IPS-18c (cell line): Measurements from ENCODE around the gene SV2B.
"Not testable (repeated sequence)": the region's sequence is repeated elsewhere in the genome, so short reads cannot be mapped to it uniquely, and the experiment has no call there.

Experiments
- H3K4me3 ChIP-seq: 2 replicates; pipeline ENCODE4 v1.7.0; 2013; ENCODE audit warnings: low read depth, mild to moderate bottlenecking, low read length, moderate library complexity; ENCODE audit not compliant: insufficient read depth
- H3K9me3 ChIP-seq: one replicate; pipeline ENCODE4 v1.6.1; 2013; ENCODE audit warnings: mild to moderate bottlenecking, low read length, moderate library complexity; ENCODE audit not compliant: control insufficient read depth, insufficient read depth

The SV2B gene

GRCh38 chr15:91342097-91342496 is 242.0 kb downstream of the SV2B start:
- Histone ChIP-seq H3K4me3 (no peak overlapping the region), H3K9me3 (no peaks in the 10 kb centered on the region)

- H3K4me3 ChIP-seq, H3K9me3 ChIP-seq: not testable (repeated sequence)
These were observed 244.9 kb downstream of the SV2B start for GRCh38 chr15:91344912-91345311.

DNA sequence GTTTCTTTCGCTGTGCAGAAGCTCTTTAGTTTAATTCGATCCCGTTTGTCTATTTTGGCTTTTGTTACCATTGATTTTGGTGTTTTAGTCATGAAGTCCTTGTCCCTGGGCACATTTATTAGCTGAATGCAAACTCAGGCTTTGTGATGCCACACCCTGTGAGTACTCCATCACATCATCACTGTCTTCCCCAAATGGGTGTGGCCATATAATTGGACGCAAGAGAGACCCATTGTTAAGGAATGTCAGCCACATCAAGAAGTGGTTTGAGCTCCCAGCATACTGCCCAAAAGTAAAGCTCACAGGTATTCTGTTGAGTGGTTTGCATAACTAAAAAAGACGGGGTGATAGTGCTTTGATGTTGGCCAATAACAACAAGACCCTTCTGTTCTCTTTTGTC is 245.7 kb downstream of the SV2B start:
- no peak overlapping the region for H3K4me3 ChIP-seq
- no peaks in the 10 kb centered on the region for H3K9me3 ChIP-seq

DNA sequence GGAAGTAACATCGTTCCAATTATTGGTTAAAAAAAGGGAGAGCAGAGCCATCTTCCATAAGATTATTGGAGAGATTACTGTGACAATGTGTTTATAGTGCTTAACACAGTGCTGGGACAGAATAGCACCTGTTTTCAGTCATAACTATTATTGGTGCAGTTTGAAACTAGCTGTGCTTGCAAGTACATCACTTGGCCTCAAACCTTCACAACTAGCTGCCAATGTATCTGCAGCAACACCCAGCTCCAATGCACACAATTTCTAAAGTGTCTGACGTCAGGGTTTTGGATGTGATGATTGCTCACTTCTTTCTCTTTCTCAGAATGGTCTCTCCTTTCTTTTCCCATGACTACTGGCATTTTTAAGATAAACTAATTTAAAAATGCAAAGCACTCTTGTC is 246.2 kb downstream of the SV2B start:
- no peak overlapping the region for H3K4me3 ChIP-seq
- H3K9me3 ChIP-seq, result no peaks in the 10 kb centered on the region

DNA sequence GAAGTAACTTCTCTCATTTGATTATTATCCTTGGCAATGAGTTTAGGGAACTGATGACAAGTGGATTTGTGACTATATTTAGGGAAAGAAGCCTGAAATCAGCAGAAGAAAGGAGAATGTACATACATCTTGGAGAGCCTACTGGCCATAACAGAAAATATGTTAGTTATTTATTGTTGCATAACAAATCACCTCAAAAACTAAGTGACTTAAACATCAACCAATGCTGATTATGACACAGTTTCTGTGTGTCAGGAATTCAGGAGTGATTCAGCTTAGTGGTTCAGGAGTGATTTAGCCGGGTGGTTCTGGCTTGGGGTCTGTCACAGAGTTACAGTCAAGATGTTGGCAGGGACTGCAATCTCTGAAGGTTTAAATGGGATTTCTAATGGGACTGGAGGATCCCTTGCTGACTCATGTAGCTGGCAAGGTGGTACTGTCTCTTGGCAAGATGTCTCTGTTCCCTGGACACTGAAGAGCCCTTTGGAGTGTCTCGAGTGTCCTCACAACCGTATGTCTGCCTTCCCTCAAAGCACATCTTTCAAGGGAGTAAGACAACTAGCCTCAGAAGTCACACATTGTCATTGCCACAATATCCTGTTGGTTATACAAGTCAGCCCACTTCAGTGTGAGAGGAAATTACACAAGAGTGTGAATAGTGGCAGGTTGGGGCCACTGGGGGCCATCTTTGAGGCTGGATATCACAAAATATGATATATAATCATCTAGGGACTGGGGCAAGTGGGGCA is 248.9 kb downstream of the SV2B start:
- no peak overlapping the region for H3K4me3 ChIP-seq
- H3K9me3 ChIP-seq, result no peaks in the 10 kb centered on the region
